GM19351 (cell line): ENCODE results near the gene PEAK1.

Experiments used
- ATAC-seq: cut with Tn5 transposase; IDR thresholded peaks from one replicate; pipeline ENCODE4 v1.9.1; 2021; ENCODE audit warnings: mild to moderate bottlenecking, moderate library complexity; ENCODE audit not compliant: unreplicated experiment

PEAK1 gene

DNA sequence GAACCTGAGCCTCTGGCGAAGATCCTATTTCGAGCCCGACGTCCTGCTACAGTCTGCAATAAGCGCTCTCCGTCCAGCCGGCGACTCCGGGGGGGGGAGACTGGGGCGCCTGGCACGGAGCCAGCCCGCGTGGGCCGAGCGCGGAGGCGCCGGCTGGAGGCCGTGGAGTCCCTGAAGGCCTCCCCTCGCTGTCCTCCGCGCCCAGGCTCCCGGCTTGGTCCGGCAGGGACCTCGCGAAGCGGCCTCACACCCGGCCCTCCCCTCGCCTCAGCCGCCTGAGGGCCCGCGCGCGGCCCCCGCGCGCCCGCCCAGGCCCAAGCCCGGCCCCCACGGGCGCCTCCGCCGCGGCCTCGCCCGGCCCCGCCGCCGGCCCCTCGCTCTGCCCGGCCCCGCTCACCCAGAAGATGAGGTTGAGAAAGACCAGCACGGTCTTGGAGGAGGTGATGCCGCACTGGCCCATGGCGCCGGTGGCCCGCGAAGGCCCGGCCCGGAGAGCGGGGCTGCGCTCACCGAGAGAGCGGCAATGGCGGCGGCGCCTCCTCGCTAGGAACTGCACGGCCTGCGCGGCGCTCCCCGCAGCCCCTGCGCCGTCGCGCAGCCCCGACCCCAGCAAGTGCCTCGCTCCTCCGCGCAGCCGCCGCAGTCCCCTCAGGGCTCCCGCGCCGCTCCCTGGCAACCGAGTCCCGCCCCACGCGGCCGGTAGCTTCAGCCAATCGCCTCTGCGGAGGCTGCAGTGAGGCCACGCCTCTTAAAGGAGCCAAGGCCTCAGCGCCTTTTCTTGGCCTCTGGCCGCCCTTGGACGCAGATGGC, 349.2 kb downstream of the PEAK1 start, which contains the start of gene TSPAN3:
Gene TSPAN3, minus strand, starts transcription at position 615 of the 810 bp plus-strand sequence. Its CDS starts 155 bp downstream, at position 460.
- ATAC-seq, result peak; percentile 89

DNA sequence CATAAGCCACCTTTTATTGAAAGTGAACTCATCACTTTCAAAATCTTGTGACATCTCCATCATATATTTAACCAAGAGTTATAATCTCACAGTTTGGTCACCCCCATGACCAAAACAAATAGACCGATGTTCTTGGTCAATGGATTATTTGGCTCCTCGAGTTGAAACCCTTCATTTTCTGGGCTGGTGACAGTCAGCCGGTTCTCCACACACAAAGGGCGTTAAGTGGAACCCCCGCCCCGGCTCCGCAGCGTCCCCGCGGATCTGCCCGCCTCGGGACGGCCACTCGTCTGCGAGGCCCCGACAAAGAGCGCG, 349.8 kb downstream of the PEAK1 start:
- ATAC-seq, result no peak

DNA sequence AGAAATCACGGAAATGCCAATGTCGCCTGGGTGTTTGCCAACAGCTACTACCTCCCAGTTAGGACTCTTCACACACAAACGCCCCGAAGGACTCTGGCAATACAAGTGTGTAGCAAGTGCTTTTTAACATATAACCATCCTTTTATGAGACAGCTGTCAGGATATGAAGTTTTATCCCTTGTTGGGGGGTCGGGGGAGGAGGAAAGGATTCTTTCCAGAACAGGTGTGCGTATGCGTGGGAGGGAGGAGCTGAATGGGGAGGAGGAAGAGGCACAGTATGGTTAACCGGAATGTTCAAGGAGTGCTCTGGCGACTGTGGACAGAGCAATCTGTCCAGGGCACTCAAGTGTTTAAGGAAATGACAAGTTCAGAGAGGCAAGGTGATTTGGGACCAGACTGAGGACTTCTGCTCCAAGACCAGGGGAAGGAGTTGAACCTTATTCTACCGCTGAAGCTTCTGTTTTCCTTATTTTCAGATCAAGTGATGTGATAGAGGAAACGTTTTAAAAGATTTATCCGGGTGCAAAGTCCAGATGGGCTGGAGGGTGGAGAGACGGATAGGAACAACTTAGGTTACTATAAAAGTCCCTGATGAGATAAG, 350.3 kb downstream of the PEAK1 start:
- ATAC-seq, result no peak

DNA sequence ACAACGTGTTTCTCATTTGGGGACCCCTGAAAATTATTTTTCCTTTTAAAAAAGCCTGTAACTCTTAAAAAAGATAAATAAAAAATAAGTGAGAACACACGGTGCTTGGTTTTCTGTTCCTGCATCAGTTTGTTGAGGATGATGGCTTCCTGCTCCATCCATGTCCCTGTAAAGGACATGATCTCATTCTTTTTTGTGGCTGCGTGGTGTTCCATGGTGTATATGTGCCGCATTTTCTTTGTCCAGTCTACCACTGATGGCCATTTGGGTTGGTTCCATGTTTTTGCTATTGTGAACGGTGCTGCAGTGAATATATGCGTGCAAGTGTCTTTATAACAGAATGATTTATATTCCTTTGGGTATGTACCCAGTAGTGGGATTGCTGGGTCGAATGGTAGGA, 351.3 kb downstream of the PEAK1 start:
- no peak for ATAC-seq

DNA sequence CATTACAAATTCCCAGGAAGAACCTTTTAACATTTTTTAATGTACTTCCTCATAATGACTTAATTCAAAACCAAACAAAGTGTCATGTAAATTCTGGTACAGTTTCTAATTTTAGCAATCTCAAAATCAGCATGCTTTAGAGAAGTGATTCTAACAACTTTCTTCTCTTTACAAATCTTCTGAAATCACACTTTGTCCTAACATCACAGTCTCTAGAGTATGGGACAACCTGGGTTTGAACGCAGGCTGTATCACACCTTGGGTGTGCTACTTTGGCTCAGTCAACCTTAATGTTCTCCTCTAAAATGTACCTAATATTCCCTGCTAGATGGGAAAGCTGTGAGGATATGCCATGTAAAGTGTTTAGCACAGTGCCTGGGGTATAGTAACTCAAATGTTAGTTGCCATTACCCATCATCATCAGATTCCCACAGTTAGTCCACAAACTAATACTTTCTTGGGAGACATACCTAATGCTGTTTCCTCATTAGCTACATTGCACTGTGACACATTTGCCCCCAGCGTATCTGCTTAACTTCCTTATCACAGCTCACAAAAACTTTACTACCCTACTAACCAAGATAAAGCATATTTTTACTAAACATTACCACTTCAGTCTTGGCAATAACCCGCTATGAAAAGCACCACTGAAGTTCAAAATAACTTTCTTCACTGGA, 352.1 kb downstream of the PEAK1 start:
- no peak for ATAC-seq

DNA sequence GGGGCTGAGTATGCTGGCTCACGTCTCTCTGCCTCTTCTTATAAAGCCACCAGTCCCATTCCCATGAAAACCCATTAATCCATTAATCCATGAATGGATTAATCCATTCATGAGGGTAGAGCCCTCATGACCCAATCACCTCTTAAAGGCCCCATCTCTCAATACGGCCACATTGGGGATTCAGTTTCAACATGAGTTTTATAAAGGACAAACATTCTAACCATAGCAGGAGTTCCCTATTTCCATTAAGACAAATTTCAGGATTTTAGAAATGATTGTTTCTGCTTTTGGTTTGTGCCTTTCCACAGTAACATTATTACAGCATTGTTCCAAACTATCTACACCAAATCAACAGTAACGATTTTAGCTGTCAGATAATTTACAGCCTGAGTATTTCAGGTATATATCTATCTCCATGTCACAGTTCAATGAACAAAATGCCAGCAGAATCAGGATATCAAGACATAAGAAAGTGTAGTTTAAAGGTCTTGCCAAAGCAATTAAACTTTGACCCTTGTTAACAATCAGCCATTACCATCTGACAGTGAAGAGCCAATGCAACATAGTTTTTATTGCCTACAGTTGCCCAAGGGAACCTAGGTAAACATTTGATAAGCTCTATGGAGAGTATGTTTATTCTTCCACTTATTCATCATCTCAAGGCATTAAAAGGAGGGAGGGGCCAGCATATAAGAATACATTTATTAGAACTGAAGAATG, 352.8 kb downstream of the PEAK1 start:
- no peak for ATAC-seq

DNA sequence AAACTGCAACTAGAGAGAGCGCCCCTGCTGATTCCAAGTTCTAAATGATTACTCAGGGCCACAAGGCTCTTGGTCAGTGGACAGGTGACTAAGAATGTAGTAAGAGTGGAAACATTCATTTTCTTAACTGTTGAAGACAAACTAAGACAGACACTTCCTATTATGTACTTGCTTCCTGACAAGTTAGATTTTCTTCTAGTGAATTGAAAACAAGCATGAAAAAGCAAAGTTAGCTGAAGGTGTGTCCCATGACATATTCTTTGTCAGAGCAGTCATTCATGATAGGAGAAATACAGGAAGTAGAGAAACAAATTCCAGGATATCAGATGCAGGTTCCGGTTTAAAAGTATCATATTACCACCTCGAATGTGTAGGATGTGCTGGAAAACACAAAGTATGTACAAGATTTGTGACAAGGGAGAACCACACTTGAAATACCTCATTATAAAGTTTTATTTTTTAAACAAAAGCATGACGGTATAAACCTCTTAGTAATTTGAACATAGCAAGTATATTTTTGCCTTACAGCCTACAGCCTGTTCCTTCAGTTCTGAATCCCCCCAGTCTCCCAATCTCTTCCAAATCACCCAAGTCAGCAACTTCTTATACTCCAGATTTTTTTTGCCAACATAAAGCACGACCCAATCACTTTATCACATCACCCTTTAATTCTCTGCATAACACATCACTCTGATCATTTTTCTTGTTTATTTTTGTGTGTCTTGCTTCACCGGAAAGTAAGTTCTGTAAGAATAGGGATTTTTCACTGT, 355.2 kb downstream of the PEAK1 start:
- ATAC-seq, result no peak

DNA sequence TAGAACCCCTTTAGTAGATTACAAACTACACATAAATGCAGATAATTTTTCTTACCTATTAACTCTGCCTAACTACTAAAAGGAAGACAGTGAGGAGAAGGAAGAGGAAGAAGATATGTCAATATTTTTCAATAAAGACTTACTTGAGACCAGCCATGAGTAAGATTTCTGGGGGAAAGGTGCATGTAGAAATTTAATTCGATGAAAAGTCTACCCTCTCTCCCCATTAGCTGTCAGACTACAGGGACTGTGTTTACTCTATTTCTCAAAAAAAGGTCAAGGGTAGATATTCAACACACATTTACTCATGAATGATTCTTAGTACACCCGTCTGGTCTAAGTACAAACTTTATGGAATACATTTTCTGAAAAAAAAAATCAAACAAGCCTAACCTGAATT, 355.8 kb downstream of the PEAK1 start:
- ATAC-seq, result no peak

DNA sequence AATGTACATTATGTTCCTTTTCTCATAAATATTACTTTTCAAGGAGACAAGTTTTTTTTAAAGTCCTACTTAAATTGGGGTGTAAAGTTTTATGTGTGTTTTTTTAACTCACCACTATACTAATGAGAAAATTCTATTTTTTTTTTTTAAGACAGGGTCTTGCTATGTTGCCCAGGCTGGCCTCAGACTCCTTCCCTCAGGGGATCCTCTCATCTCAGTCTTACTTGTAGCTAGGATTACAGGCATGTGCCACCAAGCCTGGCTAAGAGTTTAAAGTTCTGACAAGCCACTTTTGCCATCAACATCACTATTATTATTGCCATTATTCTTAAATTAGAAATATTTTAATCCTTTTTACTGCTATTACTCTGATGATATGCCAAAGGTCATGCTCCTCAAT, 356.7 kb downstream of the PEAK1 start:
- ATAC-seq, result no peak

DNA sequence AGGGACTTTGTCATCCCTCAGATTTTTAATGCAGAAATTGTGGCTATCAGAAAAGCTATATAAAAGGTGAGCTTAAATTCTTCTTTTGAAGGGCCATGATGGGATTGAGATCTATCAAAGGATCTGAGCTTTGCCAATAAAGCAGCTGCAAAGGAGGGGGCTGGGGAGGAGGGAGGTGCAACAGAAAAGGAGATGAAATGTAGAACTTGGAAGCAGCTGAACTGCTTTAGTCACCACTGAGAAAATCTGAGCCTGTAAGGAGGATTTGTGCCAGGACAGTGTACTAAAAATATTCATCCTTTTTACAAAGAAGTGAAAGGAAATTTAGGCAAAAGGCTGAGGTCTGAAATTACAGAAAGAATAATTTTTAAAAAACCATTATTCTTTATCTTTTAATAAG, 359.4 kb downstream of the PEAK1 start:
- no peak for ATAC-seq

DNA sequence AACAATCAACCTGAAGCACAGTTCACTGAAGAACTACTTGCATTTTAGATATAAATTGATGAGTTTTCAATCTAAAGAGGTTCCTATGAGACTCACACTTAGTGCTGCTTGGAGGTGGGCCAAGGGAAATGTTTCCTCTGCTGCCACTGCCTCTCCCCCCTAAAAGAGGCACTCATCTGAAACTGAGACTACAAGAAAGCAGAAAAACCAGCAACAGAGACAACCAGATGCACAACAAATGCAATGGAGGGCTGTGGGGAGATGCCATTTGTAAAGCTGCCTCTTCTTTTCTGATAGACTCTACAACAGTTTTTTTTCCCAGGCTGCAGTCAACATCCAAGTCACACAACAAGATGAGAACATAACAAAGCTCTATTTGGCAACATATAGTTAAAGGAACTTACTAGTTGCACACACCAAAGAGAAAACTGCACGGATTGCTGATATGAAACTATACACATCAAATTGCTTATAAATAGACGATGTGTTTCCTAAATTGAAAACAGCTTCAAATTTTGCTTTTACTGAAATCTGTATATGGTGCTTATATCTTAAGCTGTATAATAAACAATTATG, 360.0 kb downstream of the PEAK1 start:
- peak; percentile 58 for ATAC-seq

DNA sequence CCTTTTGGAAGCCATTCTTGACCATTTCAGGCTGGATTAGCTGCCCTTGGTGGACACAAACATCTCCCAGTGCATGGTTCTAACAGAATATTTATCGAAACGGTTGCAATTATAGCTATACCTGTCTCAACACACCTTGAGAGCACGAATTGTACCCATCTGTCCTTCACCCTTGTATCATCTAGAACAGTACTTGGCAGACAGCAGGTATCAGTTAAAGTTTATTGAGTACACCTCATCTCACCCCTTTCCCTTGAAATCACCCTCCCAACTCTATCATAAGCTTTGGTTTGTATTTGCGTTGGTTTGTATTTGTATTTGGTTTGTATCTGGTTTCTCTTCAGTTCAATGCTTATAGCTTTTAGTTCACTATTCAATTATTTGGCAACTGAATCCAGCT, 361.4 kb downstream of the PEAK1 start:
- ATAC-seq, result no peak

DNA sequence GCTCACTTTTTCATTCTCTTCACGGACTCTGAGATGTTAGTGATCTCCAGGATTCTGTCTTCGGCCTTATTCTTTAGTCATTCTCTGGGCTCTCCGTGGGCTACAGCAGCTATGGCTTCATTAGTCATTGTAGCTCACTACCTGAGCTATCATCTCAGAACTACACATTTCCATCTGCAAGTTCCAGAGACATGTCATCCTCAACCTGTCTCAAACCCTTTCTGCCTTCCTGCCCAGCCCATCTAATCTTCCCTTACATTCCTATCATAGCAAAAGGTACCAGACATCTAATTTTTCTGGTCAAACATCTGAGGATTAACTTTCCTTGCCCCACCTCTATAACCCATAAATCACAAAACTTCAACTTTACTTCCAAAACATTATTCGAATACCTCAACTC, 362.2 kb downstream of the PEAK1 start:
- no peak for ATAC-seq

DNA sequence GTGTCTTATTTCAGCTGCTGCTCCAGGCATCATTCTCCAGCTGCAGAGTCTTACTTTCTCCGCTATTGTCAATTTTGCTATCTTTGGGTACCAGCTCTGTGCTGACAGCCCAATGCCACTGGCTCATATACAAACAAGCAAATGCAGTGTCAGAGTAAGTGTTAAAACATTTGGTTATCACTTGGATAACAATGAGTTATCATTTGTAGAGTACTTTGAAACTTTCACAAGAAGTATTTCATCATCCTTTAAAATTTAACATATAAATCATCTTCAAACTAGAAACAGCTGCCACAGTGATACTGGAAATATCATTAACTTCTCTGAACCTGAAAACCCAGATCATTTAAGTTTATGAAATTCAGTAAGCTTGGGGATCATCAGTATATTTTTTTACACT, 362.8 kb downstream of the PEAK1 start:
- ATAC-seq, result no peak

DNA sequence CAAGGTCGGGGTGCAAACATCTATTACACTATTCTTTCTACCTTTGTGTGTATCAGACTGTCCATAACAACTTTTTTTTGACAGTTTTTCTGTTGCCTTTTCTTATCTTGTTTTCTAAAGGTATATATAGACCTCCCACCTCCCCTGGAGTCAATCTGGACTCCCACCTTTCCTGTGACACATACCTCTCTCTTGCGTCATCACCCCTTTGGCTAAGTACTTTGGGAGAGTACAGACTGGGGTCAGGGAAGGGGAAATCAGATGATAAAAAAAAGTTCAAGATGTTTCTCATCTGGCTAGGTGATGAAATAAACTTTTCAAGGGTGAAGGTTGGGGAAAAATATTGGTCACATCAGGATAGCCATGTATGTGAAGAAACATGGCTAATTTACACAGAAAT, 366.2 kb downstream of the PEAK1 start:
- ATAC-seq, result no peak

DNA sequence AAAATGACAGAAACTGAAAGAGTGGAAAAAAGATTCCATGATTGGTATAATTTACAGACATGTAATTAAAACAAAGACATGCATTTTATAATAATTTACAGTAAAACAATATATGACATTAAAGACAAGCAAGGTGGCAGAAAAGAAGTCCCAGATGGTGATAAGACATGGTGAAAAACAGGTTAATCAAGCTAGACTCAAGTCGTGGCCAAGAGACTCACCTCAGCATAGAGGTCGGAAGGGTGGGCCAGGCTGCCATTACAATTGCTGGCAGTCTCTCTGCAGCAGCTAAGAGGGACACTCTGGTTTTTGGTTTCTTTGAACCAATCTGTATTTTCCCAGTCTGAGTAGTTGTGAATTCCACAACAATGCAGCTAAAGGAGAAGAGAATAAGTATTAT, 367.3 kb downstream of the PEAK1 start:
- ATAC-seq, result no peak
